ENCODE results near the gene METTL18. TPM values are rescaled to one million over a fixed set of nuclear protein-coding genes. Genes with fewer than 3 reads are reported as not detected.

The METTL18 gene
- total and polyA plus RNA-seq, 2 of the 13 experiments (the other 11 are each of a cell fraction or from before 2014, with no cell fraction given) = 2.7 to 6.7 TPM

DNA sequence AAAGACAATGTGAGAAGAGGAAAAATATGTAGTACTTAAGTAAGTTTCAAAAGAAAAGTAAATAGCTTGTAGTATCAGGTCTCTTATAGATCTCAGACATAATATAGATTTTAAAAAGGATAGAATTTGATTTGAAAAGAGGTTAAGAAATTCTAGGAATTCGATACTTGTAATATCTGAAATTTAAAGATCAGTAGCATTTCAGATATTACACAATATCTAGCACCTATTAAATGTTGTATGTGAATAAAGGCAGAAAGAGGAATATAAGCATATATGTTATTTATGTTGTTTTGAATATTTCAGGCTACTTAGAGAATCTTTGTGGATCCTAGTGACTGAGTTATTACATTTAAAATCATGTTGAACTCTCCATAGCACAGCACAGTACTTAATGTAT lies 35.0 kb upstream of the METTL18 start:
- CTCF ChIA-PET (ENCODE audit: low intra/inter-chr PET ratio, low total read pairs) = no interaction called here
- H3K36me3 ChIP-seq (replicated peaks in 1 of 2; ENCODE audit: control insufficient read depth in 1 of 2, insufficient read depth in 2 of 2, low read length in 2 of 2) = peaks cover 6 to 36% of the 10 kb centered on the region in 2 experiments
- no peaks in the 10 kb centered on the region for H3K9me3 ChIP-seq (ENCODE audit: low read length)
- FAIRE-seq = no peak
- no peaks in the 10 kb centered on the region for H3K4me1 ChIP-seq (ENCODE audit: insufficient read depth, low read length)
- H3K79me2 ChIP-seq (ENCODE audit: insufficient read depth, low read length) = no peaks in the 10 kb centered on the region
- TF ChIP-seq HNRNPUL1 (IDR thresholded peaks at IDR 0.05; ENCODE audit: low read depth, low read length) (no peak), TAF1 (CRISPR knock-in tag; IDR thresholded peaks at IDR 0.05) (no peak), ZNF790 (CRISPR knock-in tag; IDR thresholded peaks at IDR 0.05; ENCODE audit: borderline replicate concordance) (no peak), FOXJ3 (CRISPR knock-in tag; IDR thresholded peaks at IDR 0.05; ENCODE audit: borderline replicate concordance) (no peak)
- TF ChIP-seq, protein P1, sequence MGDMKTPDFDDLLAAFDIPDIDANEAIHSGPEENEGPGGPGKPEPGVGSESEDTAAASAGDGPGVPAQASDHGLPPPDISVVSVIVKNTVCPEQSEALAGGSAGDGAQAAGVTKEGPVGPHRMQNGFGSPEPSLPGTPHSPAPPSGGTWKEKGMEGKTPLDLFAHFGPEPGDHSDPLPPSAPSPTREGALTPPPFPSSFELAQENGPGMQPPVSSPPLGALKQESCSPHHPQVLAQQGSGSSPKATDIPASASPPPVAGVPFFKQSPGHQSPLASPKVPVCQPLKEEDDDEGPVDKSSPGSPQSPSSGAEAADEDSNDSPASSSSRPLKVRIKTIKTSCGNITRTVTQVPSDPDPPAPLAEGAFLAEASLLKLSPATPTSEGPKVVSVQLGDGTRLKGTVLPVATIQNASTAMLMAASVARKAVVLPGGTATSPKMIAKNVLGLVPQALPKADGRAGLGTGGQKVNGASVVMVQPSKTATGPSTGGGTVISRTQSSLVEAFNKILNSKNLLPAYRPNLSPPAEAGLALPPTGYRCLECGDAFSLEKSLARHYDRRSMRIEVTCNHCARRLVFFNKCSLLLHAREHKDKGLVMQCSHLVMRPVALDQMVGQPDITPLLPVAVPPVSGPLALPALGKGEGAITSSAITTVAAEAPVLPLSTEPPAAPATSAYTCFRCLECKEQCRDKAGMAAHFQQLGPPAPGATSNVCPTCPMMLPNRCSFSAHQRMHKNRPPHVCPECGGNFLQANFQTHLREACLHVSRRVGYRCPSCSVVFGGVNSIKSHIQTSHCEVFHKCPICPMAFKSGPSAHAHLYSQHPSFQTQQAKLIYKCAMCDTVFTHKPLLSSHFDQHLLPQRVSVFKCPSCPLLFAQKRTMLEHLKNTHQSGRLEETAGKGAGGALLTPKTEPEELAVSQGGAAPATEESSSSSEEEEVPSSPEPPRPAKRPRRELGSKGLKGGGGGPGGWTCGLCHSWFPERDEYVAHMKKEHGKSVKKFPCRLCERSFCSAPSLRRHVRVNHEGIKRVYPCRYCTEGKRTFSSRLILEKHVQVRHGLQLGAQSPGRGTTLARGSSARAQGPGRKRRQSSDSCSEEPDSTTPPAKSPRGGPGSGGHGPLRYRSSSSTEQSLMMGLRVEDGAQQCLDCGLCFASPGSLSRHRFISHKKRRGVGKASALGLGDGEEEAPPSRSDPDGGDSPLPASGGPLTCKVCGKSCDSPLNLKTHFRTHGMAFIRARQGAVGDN (CRISPR knock-in tag; IDR thresholded peaks at IDR 0.05) = no peak
- TF ChIP-seq, protein P2, sequence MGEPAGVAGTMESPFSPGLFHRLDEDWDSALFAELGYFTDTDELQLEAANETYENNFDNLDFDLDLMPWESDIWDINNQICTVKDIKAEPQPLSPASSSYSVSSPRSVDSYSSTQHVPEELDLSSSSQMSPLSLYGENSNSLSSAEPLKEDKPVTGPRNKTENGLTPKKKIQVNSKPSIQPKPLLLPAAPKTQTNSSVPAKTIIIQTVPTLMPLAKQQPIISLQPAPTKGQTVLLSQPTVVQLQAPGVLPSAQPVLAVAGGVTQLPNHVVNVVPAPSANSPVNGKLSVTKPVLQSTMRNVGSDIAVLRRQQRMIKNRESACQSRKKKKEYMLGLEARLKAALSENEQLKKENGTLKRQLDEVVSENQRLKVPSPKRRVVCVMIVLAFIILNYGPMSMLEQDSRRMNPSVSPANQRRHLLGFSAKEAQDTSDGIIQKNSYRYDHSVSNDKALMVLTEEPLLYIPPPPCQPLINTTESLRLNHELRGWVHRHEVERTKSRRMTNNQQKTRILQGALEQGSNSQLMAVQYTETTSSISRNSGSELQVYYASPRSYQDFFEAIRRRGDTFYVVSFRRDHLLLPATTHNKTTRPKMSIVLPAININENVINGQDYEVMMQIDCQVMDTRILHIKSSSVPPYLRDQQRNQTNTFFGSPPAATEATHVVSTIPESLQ (CRISPR knock-in tag; conservative IDR thresholded peaks at IDR 0.05) = no peak
- no peak overlapping the region for H3K4me3 ChIP-seq (replicated peaks in 1 of 3; ENCODE audit: insufficient read depth in 1 of 3, low read depth in 2 of 3, low read length in 3 of 3)
- no TSS peak for BruUV-seq (replicated peaks)
- in situ Hi-C loops (cut with HindIII; ENCODE audit: extremely low pct_ligation_motif_present, low pct_unique_long_range_greater_than_20kb) = no loop called here
- no peak overlapping the region for H3K4me2 ChIP-seq (ENCODE audit: low read depth, low read length)
- no peak overlapping the region for H2AFZ ChIP-seq (ENCODE audit: low read length)
- WGBS (ENCODE audit: low lambda C conversion rate) = 92% methylated on average over 1 of the region's 1 CpG
- no peaks in the 10 kb centered on the region for H4K20me1 ChIP-seq (ENCODE audit: insufficient read depth, low read length)
- H3K27me3 ChIP-seq (ENCODE audit: control insufficient read depth in 1 of 2, insufficient read depth in 2 of 2, low read length in 2 of 2) = no peaks in the 10 kb centered on the region
- no peak overlapping the region for H3K27ac ChIP-seq (ENCODE audit: extremely low read length, insufficient read depth, low read length)
- POLR2A ChIA-PET = no interaction called here
- no peak for DNase-seq (ENCODE audit: low spot score)
- no peak overlapping the region for H3K9ac ChIP-seq (ENCODE audit: insufficient read depth, low read depth, low read length)
- intact Hi-C loops (cut with micrococcal nuclease; ENCODE audit: unreplicated experiment) = no loop called here
- no peak for ATAC-seq
